Tibial artery (tissue), 4 donors: Measurements from ENCODE around the gene FRK.
"Not testable (repeated sequence)": the region's sequence is repeated elsewhere in the genome, so short reads cannot be mapped to it uniquely, and the experiment has no call there.

ENCODE experiments used
- DNase-seq, 2 donors: peaks; one replicate each; pipeline ENCODE4 v3.0.0-alpha.2; 2019
- H3K27ac ChIP-seq, 2 donors: fragments of 200-600 bp; sonication (generic) in 1 of 2; 1 replicate in 1 of 2; 2 replicates in 1 of 2; pipeline ENCODE4 v1.5.1; 2018 to 2019; ENCODE audit warnings: mild to moderate bottlenecking in 1 of 2
- H3K27me3 ChIP-seq, 2 donors: fragments of 200-600 bp; sonication (generic) in 1 of 2; one replicate each; pipeline versions ENCODE4 v1.5.1 to v1.6.0; 2016 to 2019
- H3K36me3 ChIP-seq, 3 donors: fragments of 200-600 bp; sonication (generic) in 2 of 3; one replicate each; pipeline ENCODE4 v1.5.1; 2016 to 2019; ENCODE audit warnings: mild to moderate bottlenecking in 2 of 3
- H3K4me1 ChIP-seq, 4 donors: fragments of 200-600 bp; sonication (generic) in 2 of 4; 1 replicate in 3 of 4; 2 replicates in 1 of 4; pipeline ENCODE4 v1.5.1; 2016 to 2019
- H3K4me3 ChIP-seq, 2 donors: fragments of 200-600 bp; sonication (generic) in 1 of 2; 1 replicate in 1 of 2; 2 replicates in 1 of 2; pipeline ENCODE4 v1.5.1; 2018 to 2019; ENCODE audit warnings: mild to moderate bottlenecking in 2 of 2
- H3K9me3 ChIP-seq, 3 donors: fragments of 200-600 bp; sonication (generic) in 1 of 3; one replicate each; pipeline ENCODE4 v1.5.1; 2016 to 2019
- CTCF ChIP-seq, 2 experiments: fragments of 200-600 bp in 1 of 2; fragments of 450-650 bp in 1 of 2; IDR thresholded peaks; one replicate each; pipeline ENCODE4 v1.5.1; 2017 to 2019; ENCODE audit warnings: antibody characterized with exemption in 2 of 2, mild to moderate bottlenecking in 1 of 2, moderate library complexity in 1 of 2
- intact Hi-C: fragments of 100-400 bp; cut with DNase I; formaldehyde crosslinking; loops from one replicate; pipeline ENCODE4 v1.15.0; 2023; ENCODE audit warnings: low total_unique reads

The FRK gene

GRCh38 chr6:116046737-116047136, 14.0 kb downstream of the FRK start:
- H3K4me3 ChIP-seq = no peak overlapping the region
- intact Hi-C loops = no loop called here
- TF ChIP-seq CTCF (IDR thresholded peaks at IDR 0.05) = no peak
- peaks cover 0 to 33% (median under 1%) of the 10 kb centered on the region in 4 donors for H3K4me1 ChIP-seq
- no peak overlapping the region for H3K27ac ChIP-seq
- H3K27me3 ChIP-seq = no peaks in the 10 kb centered on the region
- H3K36me3 ChIP-seq = peaks cover 0 to 2% (median 0%) of the 10 kb centered on the region in 3 donors
- no peak for DNase-seq
- H3K9me3 ChIP-seq = peaks cover 0 to 4% (median 0%) of the 10 kb centered on the region in 3 donors

DNA sequence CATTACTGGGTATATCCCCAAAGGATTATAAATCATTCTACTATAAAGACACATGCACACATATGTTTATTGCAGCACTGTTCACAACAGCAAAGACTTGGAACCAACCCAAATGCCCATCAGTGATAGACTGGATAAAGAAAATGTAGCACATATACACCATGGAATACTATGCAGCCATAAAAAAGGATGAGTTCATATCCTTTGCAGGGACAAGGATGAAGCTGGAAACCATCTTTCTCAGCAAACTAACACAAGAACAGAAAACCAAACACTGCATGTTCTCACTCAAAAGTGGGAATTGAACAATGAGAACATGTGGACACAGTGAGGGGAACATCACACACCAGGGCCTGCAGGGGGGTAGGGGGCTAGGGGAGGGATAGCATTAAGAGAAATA, 14.4 kb downstream of the FRK start:
- H3K27ac ChIP-seq, DNase-seq, H3K4me3 ChIP-seq, H3K27me3 ChIP-seq, intact Hi-C loops, H3K9me3 ChIP-seq, H3K36me3 ChIP-seq: not testable (repeated sequence)
- H3K4me1 ChIP-seq = peaks cover 0 to 28% (median 0%) of the 10 kb centered on the region in 4 donors

DNA sequence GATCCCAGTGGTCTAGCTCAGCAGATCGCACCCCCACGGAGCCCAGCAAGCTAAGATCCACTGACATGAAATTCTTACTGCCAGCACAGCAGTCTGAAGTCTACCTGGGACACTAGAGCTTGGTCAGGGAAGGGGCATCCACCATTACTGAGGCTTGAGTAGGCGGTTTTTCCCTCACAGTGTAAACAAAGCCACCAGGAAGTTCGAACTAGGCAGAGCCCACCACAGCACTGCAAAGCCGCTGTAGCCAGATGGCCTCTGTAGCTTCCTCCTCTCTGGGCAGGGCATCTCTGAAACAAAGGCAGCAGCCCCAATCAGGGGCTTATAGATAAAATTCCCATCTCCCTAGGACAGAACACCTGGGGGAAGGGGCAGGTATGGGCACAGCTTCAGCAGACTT, 18.8 kb downstream of the FRK start:
- H3K4me3 ChIP-seq = no peak overlapping the region
- H3K9me3 ChIP-seq = peaks cover 0 to 4% (median 0%) of the 10 kb centered on the region in 3 donors
- no peak overlapping the region for H3K27ac ChIP-seq
- no peak for TF ChIP-seq CTCF (IDR thresholded peaks at IDR 0.05)
- no peaks in the 10 kb centered on the region for H3K27me3 ChIP-seq
- H3K4me1 ChIP-seq = peaks cover 0 to 16% (median 3%) of the 10 kb centered on the region in 4 donors
- H3K36me3 ChIP-seq = peaks cover 0 to 4% (median 3%) of the 10 kb centered on the region in 3 donors
- DNase-seq = no peak
- intact Hi-C loops = no loop called here

GRCh38 chr6:116040993-116041392, 19.7 kb downstream of the FRK start:
- H3K27ac ChIP-seq = no peak overlapping the region
- no peak for DNase-seq
- H3K9me3 ChIP-seq = no peaks in the 10 kb centered on the region
- no peak overlapping the region for H3K4me3 ChIP-seq
- peaks cover 0 to 25% (median 6%) of the 10 kb centered on the region in 4 donors for H3K4me1 ChIP-seq
- no peaks in the 10 kb centered on the region for H3K27me3 ChIP-seq
- H3K36me3 ChIP-seq = peaks cover 0 to 4% (median 3%) of the 10 kb centered on the region in 3 donors
- intact Hi-C loops = no loop called here
- TF ChIP-seq CTCF (IDR thresholded peaks at IDR 0.05) = no peak

DNA sequence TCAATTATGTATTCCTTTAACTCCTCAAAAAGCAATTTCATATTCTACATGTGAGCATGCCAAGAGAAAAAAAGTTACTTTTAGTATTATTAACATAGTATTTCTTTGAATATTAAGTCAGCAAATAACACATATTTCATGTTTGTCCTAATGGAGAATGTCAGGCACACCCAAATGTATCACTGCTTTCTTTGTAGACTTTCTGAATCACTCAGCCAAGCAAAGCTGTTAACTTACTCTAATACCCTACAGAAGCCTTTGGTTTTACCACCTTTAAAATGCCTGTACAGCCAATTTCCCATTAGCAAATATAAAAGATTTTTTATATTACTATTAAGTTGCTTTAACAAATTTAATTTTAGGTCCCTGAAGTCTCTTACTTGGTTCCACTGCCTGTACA, 23.8 kb downstream of the FRK start:
- intact Hi-C loops = no loop called here
- no peaks in the 10 kb centered on the region for H3K9me3 ChIP-seq
- H3K4me3 ChIP-seq = no peak overlapping the region
- peaks cover 0 to 66% (median 15%) of the 10 kb centered on the region in 4 donors for H3K4me1 ChIP-seq
- no peak for DNase-seq
- peaks cover 0 to 3% (median 3%) of the 10 kb centered on the region in 3 donors for H3K36me3 ChIP-seq
- TF ChIP-seq CTCF (IDR thresholded peaks at IDR 0.05) = no peak
- peak overlapping the region; percentile 38 to 61 for H3K27ac ChIP-seq
- H3K27me3 ChIP-seq = no peaks in the 10 kb centered on the region

DNA sequence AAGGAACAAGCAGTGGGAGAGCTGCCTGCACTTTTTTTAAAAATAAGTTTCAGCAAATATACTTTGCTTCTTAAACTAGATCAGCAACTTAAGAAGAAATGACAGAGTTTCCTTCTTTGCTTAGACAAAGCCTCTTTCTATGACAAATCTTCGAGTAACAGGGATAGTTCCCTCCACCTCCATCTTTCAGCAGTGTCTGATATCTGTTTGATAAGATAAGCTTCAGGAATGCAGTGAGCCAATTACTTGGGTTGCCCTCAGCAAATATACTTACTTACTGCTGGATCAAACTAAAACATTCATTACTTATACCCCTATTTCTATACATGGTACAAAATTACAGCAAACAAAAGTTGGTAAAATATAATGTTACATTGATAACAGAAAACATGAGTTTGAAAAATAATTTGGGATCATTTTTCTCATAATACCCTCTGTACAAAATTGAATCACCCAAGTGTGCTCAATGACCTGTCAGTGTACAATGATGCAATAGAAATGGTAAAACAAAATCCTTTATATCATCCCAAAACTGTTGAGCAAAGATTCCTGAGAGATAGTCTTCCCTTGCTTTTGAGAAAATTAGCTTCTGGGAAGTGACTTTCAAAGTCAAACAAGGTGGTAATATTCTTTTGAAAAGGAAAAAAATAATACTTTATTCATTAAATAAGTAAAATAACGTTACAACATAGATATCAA, 24.5 kb downstream of the FRK start:
- no peak for DNase-seq
- intact Hi-C loops = no loop called here
- Histone ChIP-seq H3K4me1 (peaks cover 0 to 73% (median 15%) of the 10 kb centered on the region in 4 donors), H3K27me3 (no peaks in the 10 kb centered on the region), H3K36me3 (no peaks in the 10 kb centered on the region), H3K4me3 (peak overlapping the region; percentile 2 to 5), H3K27ac (peak overlapping the region; percentile 38 to 61), H3K9me3 (no peaks in the 10 kb centered on the region)
- no peak for TF ChIP-seq CTCF (IDR thresholded peaks at IDR 0.05)
